K562 (cell line): ENCODE results near the gene TAX1BP1. TPM values are rescaled to one million over a fixed set of nuclear protein-coding genes. Genes with fewer than 3 reads are reported as not detected.

Experiments used
- ATAC-seq: fragments of 200-7000 bp; cut with Tn5 transposase; 3 replicates; pipeline ENCODE4 v1.9.1; 2020; ENCODE audit warnings: moderate library complexity
- BruUV-seq: library from RNA; stranded (reverse); fragments of 400-500 nt; replicated peaks from 2 replicates; lab custom pipeline; 2021; lab: Mats Ljungman, UMichigan
- CTCF ChIA-PET: fragments of 300-600 bp; formaldehyde crosslinking; extraction: SDS; loops from one replicate; lab custom pipeline; 2021; ENCODE audit warnings: low intra/inter-chr PET ratio; lab: Yijun Ruan, JAX
- POLR2A ChIA-PET: fragments of 300-600, 350-650 bp; sonication (Branson Sonifier 250); formaldehyde crosslinking; extraction: SDS; loops from one replicate; lab custom pipeline; 2021; ENCODE audit warnings: antibody characterized with exemption, inconsistent platforms; lab: Yijun Ruan, JAX
- DNase-seq, 4 experiments: peaks; one replicate each; pipeline versions ENCODE4 v3.0.0 to v3.0.0-alpha.2; 2011 to 2018; ENCODE audit warnings: low spot score in 3 of 4, mixed read lengths in 3 of 4; ENCODE audit errors: extremely low read depth in 1 of 4
- FAIRE-seq: peaks from 2 replicates; lab custom pipeline; 2011; peaks lifted over from hg19 to GRCh38; lab: Jason Lieb, UNC
- H2AFZ ChIP-seq: 2 replicates; pipeline ENCODE4 v1.6.0; 2011; ENCODE audit warnings: low read depth, low read length, control low read depth, inconsistent platforms
- H3K27ac ChIP-seq: fragments of 200-600 bp; 3 replicates; pipeline ENCODE4 v1.8.0; 2011; ENCODE audit warnings: low read depth, mild to moderate bottlenecking, control low read depth, inconsistent platforms, low read length, moderate library complexity, mixed read lengths; ENCODE audit errors: extremely low read depth
- H3K27me3 ChIP-seq, 2 experiments: fragments of 300-600 bp in 1 of 2; 2 replicates in 1 of 2; 3 replicates in 1 of 2; pipeline versions ENCODE4 v1.6.0 to v1.8.0; 2011; ENCODE audit warnings: inconsistent platforms in 2 of 2, low read length in 2 of 2, mild to moderate bottlenecking in 1 of 2, mixed read lengths in 1 of 2, moderate library complexity in 1 of 2; ENCODE audit not compliant: control insufficient read depth in 2 of 2, insufficient read depth in 2 of 2
- H3K36me3 ChIP-seq: fragments of 300-600 bp; 3 replicates; pipeline ENCODE4 v1.8.0; 2011; ENCODE audit warnings: mild to moderate bottlenecking, low read length, inconsistent platforms; ENCODE audit not compliant: control insufficient read depth, insufficient read depth
- H3K4me1 ChIP-seq, 2 experiments: fragments of 200-600 bp in 1 of 2; replicated peaks in 1 of 2; 2 replicates in 1 of 2; 3 replicates in 1 of 2; pipeline versions ENCODE4 v1.5.1 to v1.8.0; 2011; ENCODE audit warnings: inconsistent platforms in 2 of 2, low read length in 2 of 2, mild to moderate bottlenecking in 1 of 2, mixed read lengths in 1 of 2, moderate library complexity in 1 of 2; ENCODE audit not compliant: control insufficient read depth in 2 of 2, insufficient read depth in 2 of 2
- H3K4me2 ChIP-seq: 2 replicates; pipeline ENCODE4 v1.6.1; 2011; ENCODE audit warnings: low read length, control low read depth, inconsistent platforms, mixed read lengths; ENCODE audit not compliant: insufficient read depth
- H3K4me3 ChIP-seq: fragments of 200-600 bp; sonication (generic), shearing (Covaris generic); 2 replicates; pipeline ENCODE4 v1.5.1; 2016; ENCODE audit warnings: control low read depth, inconsistent platforms
- H3K79me2 ChIP-seq: fragments of 200-600 bp; 3 replicates; pipeline ENCODE4 v1.8.0; 2011; ENCODE audit warnings: low read length, inconsistent platforms; ENCODE audit not compliant: control insufficient read depth, insufficient read depth
- H3K9ac ChIP-seq, 2 experiments: 2 replicates each; pipeline versions ENCODE4 v1.6.0 to v1.6.1; 2011; ENCODE audit warnings: low read depth in 2 of 2, low read length in 2 of 2, control low read depth in 1 of 2, inconsistent platforms in 1 of 2, mild to moderate bottlenecking in 1 of 2, mixed read lengths in 1 of 2; ENCODE audit not compliant: insufficient read depth in 1 of 2
- H3K9me1 ChIP-seq: one replicate; pipeline ENCODE4 v1.6.0; 2011; ENCODE audit warnings: inconsistent platforms, mild to moderate bottlenecking, low read length, moderate library complexity; ENCODE audit not compliant: control insufficient read depth, insufficient read depth
- H3K9me3 ChIP-seq: replicated peaks from 2 replicates; pipeline ENCODE4 v1.5.1; 2011; ENCODE audit warnings: low read depth, low read length, inconsistent platforms; ENCODE audit not compliant: control insufficient read depth, insufficient read depth
- H4K20me1 ChIP-seq: replicated peaks from 2 replicates; pipeline ENCODE4 v1.6.1; 2011; ENCODE audit warnings: low read length, inconsistent platforms, mixed read lengths; ENCODE audit not compliant: control insufficient read depth, insufficient read depth
- HDAC2 ChIP-seq: fragments of 450-650 bp; IDR thresholded peaks from 2 replicates; pipeline ENCODE4 v1.6.1; 2016; ENCODE audit warnings: mild to moderate bottlenecking
- MYC ChIP-seq, 2 experiments: fragments of 250-450 bp in 1 of 2; sonication (Bioruptor Pico) in 1 of 2; IDR thresholded peaks; 2 replicates each; pipeline versions ENCODE4 v1.5.1 to v1.6.1; 2012 to 2021; ENCODE audit warnings: low read depth in 2 of 2, borderline replicate concordance in 1 of 2, improper control_type of control experiment in 1 of 2, low read length in 1 of 2, mild to moderate bottlenecking in 1 of 2, moderate library complexity in 1 of 2
- TAL1 ChIP-seq: fragments of 450-650 bp; IDR thresholded peaks from 2 replicates; pipeline ENCODE4 v1.6.1; 2016; ENCODE audit warnings: mild to moderate bottlenecking
- ZNF121 ChIP-seq: sonication (generic); formaldehyde crosslinking; conservative IDR thresholded peaks from 2 replicates; pipeline ENCODE4 v1.8.0; 2022; ENCODE audit warnings: missing genetic modification reagents
- ZNF212 ChIP-seq: fragments of 450-650 bp; formaldehyde crosslinking; IDR thresholded peaks from 2 replicates; pipeline ENCODE4 v1.4.0; 2020; ENCODE audit warnings: mild to moderate bottlenecking
- WGBS: fragments of 100-300 bp; shearing (Covaris generic); methylation state at CpG from one replicate; pipeline ENCODE4 v1.1.6; 2016; ENCODE audit warnings: low coverage, mixed read lengths; ENCODE audit not compliant: insufficient coverage; ENCODE audit errors: missing lambda C conversion rate; 5-methylcytosine and 5-hydroxymethylcytosine counted together
- in situ Hi-C: fragments of 300-500 bp; cut with MboI; formaldehyde crosslinking; loops from 4 replicates; pipeline ENCODE4 v1.15.0; 2018; ENCODE audit warnings: inconsistent platforms, mixed read lengths
- intact Hi-C: fragments of 100-400 bp; cut with micrococcal nuclease; formaldehyde crosslinking; loops from 2 replicates; pipeline ENCODE4 v1.14.2; 2022
- polyA plus RNA-seq, 8 experiments: library from polyadenylated mRNA; depleted of rRNA in 4 of 8; stranded (reverse) in 5 of 8; unstranded in 3 of 8; fragments of >200 nt; fragmentation: Nextera tagmentation in 2 of 8; fragmentation: Illumina TruSeq in 1 of 8; extraction: Ambion mirVana in 2 of 8; extraction: Trizol in 1 of 8; gene quantifications; 2 replicates each; pipeline versions ENCODE4 v1.2.1 to v1.2.3, GENCODE V29; 2011 to 2014; ENCODE audit warnings: inconsistent platforms in 1 of 8, missing spikeins in 1 of 8
- total RNA-seq, 7 experiments: library from RNA; depleted of rRNA in 6 of 7; stranded (reverse); fragments of >200 nt in 6 of 7; fragmentation: Illumina TruSeq in 2 of 7; extraction: Trizol in 2 of 7; gene quantifications; 2 replicates each; pipeline versions ENCODE4 v1.2.1 to v1.2.3, GENCODE V29; 2011 to 2021; ENCODE audit warnings: low replicate concordance in 1 of 7
- TF ChIP-seq, protein P1 (sequence below), 2 experiments: fragments of 450-650 bp; IDR thresholded peaks; 2 replicates each; pipeline ENCODE4 v1.6.1; 2016; ENCODE audit warnings: mild to moderate bottlenecking in 2 of 2, borderline replicate concordance in 1 of 2, low read depth in 1 of 2, moderate library complexity in 1 of 2

TAX1BP1 gene
- total and polyA plus RNA-seq, 9 of the 15 experiments (the other 6 are each of a cell fraction or from before 2014, with no cell fraction given) = 49.0 to 119 (median 75.9) TPM

DNA sequence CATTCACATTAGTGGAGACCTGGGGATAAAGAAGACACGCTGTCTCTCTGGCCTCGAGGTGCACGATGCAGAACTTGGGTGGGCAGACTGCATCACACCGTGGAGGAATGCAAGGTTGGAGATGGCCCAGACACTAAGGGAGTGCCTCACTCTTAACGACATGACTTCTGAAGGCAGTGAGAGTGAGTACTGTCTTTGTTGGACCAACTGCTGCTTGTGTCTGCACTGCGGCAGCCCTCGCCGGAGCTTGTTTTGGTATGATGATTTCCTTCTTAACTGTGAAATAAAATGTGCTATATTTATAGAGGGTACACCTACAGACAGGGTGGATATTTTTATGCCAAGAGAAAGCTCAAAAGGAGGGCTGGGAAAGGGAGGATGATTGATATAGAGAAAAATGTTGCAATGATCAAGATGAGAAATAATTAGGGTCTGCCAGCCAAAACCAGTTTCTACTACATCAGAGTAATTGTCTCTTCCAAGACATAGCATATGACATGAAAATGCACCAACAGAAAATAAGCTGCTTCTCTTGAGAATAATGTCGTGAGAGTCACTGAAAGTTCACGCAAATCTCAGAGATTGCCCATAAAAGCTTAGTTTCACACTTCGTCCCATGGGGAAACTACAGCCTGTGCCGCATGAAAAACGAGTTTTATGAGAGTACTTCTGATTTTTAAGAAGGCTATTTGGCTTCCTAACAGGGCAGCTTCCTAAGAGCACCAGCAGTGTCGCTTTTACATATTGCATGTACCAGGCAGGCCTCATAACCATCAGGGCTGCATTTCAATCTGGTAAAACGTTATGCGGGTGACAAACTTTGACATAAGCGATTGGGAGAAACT lies 127.1 kb downstream of the TAX1BP1 start:
- Histone ChIP-seq H4K20me1 (no peaks in the 10 kb centered on the region), H3K27ac (no peak overlapping the region), H3K4me1 (peaks cover 0 to 3% of the 10 kb centered on the region in 2 experiments; a peak in 1 of 5 replicates), H3K4me2 (no peak overlapping the region), H3K79me2 (no peaks in the 10 kb centered on the region), H3K9me1 (no peaks in the 10 kb centered on the region), H3K36me3 (no peaks in the 10 kb centered on the region), H3K27me3 (peaks cover 72 to 76% of the 10 kb centered on the region in 2 experiments), H2AFZ (no peak overlapping the region), H3K4me3 (no peak overlapping the region), H3K9ac (no peak overlapping the region), H3K9me3 (no peaks in the 10 kb centered on the region)
- no TSS peak for BruUV-seq
- DNase-seq (no peak), FAIRE-seq (no peak), ATAC-seq (no peak)
- in situ Hi-C loops = no loop called here
- ChIA-PET CTCF (no interaction called here), POLR2A (no interaction called here)
- intact Hi-C loops = no loop called here
- 19% methylated on average over 17 of the region's 17 CpGs for WGBS
- TF ChIP-seq TAL1 (no peak), ZNF121 (no peak), ZNF212 (CRISPR knock-in tag) (no peak), HDAC2 (no peak), MYC (IDR thresholded peaks at IDR 0.05; ENCODE audit: low read depth, low read length) (no peak), MYC (CRISPR knock-in tag; IDR thresholded peaks at IDR 0.05; ENCODE audit: borderline replicate concordance, low read depth) (no peak)
- TF ChIP-seq, protein P1, sequence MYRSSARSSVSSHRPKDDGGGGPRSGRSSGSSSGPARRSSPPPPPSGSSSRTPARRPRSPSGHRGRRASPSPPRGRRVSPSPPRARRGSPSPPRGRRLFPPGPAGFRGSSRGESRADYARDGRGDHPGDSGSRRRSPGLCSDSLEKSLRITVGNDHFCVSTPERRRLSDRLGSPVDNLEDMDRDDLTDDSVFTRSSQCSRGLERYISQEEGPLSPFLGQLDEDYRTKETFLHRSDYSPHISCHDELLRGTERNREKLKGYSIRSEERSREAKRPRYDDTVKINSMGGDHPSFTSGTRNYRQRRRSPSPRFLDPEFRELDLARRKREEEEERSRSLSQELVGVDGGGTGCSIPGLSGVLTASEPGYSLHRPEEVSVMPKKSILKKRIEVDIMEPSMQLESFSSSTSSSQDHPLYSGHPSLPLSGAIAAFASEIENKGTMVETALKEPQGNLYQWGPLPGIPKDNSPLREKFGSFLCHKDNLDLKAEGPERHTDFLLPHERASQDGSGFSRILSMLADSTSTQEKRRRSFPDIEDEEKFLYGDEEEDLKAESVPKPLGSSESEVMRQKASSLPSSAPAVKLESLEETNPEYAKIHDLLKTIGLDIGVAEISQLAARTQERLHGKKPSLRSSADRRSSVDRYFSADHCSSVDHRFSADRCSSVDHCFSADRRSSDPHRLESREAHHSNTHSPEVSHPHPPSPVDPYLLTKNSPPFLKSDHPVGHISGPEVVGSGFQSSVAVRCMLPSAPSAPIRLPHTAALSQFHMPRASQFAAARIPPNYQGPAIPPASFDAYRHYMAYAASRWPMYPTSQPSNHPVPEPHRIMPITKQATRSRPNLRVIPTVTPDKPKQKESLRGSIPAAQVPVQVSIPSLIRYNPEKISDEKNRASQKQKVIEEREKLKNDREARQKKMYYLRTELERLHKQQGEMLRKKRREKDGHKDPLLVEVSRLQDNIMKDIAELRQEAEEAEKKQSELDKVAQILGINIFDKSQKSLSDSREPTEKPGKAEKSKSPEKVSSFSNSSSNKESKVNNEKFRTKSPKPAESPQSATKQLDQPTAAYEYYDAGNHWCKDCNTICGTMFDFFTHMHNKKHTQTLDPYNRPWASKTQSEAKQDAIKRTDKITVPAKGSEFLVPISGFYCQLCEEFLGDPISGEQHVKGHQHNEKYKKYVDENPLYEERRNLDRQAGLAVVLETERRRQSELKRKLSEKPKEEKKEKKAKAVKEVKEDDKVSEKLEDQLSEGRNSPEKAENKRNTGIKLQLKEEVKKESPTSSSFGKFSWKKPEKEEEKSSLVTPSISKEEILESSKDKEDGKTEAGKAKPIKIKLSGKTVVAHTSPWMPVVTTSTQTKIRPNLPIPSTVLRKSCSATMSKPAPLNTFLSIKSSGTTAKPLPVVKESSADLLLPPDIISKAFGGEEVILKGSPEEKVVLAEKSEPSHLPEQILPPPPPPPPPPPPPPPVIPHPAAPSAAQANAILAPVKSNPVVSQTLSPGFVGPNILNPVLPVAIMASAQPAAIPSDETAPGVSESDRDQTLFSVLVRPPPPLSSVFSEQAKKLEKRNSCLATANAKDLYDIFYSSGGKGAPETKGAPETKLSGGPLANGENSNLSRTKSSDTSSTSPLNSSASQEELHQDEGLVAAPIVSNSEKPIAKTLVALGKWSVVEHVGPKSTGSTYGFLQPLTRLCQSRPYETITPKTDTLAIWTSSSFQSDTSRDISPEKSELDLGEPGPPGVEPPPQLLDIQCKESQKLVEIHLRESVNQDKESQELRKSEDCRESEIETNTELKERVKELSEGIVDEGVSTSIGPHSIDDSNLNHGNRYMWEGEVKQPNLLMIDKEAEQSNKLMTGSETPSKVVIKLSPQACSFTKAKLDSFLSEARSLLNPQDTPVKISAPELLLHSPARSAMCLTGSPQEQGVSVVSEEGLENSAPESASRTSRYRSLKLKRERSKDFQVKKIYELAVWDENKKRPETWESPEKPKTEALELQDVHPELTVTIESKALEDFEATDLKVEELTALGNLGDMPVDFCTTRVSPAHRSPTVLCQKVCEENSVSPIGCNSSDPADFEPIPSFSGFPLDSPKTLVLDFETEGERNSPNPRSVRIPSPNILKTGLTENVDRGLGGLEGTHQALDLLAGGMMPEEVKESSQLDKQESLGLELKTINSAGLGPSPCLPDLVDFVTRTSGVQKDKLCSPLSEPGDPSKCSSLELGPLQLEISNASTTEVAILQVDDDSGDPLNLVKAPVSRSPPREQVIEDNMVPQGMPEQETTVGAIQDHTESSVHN (IDR thresholded peaks at IDR 0.05; ENCODE audit: borderline replicate concordance in 1 of 2, low read depth in 1 of 2) = no peak
